ENCODE data around the gene PRTFDC1.

GRCh38 chr10:24971374-24971773 lies 19.0 kb upstream of the PRTFDC1 start:
- no peak for TF ChIP-seq POLR2A (IDR thresholded peaks at IDR 0.05; ENCODE audit: low read depth, low read length)
- TF ChIP-seq SPI1 (IDR thresholded peaks at IDR 0.05; ENCODE audit: low read depth, low read length) = no peak
